Measurements from ENCODE around the gene RGL4.

Gene RGL4

DNA sequence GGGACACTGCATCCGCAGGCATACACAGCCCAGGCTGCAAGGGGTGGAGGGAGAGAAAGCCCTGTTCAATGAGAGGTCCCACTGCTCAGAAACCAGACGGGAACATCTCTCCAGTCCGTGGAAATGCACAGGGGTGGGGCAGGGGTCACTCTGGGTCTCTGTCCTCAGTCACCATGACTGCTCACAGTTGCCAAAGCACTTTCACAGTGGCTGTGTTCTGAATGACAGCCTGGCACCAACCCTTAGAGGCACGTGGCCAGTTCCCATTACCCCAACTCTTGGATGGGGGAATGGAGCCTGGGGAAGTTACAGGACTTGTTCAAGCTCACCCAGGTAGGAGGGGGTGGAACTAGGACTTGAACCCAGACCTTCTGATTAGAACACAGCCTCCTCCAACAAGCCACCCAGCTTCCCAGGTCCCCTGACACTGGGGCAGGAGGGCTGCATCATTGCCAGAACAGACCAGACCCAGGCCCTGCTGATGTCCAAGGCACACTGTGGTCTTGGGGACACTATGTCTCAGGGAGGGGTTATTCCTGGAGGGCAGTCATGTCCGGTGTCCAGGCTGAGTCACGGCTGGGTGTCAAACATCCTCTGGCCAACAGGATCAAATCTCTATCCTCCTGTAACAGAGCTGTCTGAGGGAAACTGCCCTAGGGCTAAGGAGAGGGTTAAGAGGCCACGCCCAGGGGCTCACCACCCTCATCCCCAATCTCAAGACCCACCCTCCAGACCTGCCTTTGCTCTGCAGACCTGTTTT lies 51.9 kb downstream of the RGL4 start:
- DNase-seq (ENCODE audit: low read depth) = no peak

DNA sequence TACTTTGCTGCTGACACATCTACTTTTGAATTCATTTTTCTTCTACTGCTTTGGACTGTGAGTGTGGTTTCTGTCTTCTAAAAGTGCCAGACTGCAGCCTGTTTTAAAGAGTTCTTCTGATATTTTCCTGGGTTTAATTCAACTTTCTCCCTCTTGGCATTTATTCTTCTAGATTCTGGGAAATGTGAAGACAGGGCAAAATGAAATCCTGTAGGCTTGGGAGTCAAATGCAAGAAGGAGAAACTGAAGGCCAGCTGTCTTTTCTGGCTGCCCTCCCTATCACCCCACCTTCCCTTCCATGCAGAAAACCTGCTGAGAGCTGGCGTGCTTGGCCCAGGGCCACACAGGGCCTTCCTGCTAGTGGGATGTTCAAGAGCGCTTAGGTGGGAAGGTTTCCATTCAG lies 52.5 kb downstream of the RGL4 start:
- no peak for DNase-seq (ENCODE audit: low read depth)

DNA sequence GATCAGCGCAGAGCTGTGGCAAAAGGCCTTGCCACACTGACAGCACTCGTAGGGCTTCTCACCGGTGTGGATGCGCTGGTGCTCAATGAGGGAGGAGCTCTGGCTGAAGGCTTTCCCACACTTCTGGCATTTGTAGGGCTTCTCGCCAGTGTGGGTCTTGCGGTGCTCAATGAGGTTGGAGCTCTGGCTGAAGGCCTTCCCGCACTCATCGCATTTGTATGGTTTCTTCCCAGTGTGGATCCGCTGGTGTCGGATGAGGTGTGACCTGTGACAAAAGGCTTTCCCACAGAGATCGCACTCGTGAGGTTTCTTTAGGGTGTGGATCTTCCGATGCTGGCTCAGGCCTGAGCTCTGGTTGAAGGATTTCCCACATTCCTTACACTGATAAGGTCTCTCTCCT lies 53.2 kb downstream of the RGL4 start:
- no peak for DNase-seq (ENCODE audit: low read depth)

DNA sequence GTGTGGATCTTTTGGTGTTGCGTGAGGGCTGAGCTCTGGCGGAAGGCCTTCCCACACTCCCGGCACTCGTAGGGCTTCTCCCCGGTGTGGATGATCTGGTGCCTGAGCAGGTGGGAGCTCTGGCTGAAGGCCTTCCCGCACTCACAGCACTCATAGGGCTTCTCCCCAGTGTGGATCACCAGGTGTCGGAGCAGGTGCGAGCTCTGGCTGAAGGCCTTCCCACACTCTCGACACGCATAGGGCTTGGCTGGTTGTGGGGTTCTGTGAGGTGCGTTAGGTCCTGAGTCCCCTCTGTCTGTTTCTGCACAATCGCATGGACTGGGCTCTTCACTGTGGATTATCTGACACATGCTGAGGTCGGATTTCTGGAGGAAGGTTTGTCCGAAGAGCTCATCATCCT lies 53.7 kb downstream of the RGL4 start:
- no peak for DNase-seq (ENCODE audit: low read depth)

DNA sequence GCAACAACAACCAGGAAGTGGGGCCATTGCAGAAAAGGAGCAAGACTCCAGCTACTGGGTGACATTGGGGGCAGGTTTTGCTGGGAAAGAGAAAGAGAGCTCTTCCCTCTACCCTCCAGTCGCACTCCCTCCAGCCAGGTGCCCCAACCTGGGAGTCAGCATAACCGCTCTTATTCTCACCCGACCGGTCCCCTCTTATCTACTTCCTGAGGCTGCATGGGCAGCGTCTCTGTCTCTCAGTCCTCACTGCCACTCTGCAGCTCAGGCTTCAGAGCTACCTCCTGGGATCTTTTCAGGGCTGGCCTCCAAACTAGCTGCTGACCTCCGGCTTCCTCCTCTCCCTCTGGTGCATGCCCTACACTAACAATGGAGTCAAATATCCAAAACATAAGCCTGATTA lies 55.0 kb downstream of the RGL4 start:
- no peak for DNase-seq (ENCODE audit: low read depth)
